HEK293T (cell line): ENCODE measurements around the gene MAP3K5.

Experiments used
- ARNT ChIP-seq: fragments of 450-650 bp; IDR thresholded peaks from 2 replicates; pipeline ENCODE4 v1.6.1; 2017; ENCODE audit warnings: mild to moderate bottlenecking
- BHLHE40 ChIP-seq: fragments of 450-650 bp; IDR thresholded peaks from 2 replicates; pipeline ENCODE4 v1.6.1; 2016; ENCODE audit warnings: mild to moderate bottlenecking, moderate library complexity, borderline replicate concordance
- ELF4 ChIP-seq: fragments of 450-650 bp; IDR thresholded peaks from 2 replicates; pipeline ENCODE4 v1.6.1; 2017; ENCODE audit warnings: antibody characterized with exemption
- FOXA1 ChIP-seq: fragments of 450-650 bp; IDR thresholded peaks from 2 replicates; pipeline ENCODE4 v1.6.1; 2016; ENCODE audit warnings: mild to moderate bottlenecking
- HDGF ChIP-seq: fragments of 450-650 bp; IDR thresholded peaks from 2 replicates; pipeline ENCODE4 v1.6.1; 2017; ENCODE audit warnings: antibody characterized with exemption, borderline replicate concordance
- NFRKB ChIP-seq: fragments of 450-650 bp; IDR thresholded peaks from 2 replicates; pipeline ENCODE4 v1.6.1; 2016; ENCODE audit warnings: mild to moderate bottlenecking, moderate library complexity
- SP1 ChIP-seq: fragments of 450-650 bp; IDR thresholded peaks from 2 replicates; pipeline ENCODE4 v1.6.1; 2017
- TARDBP ChIP-seq: fragments of 450-650 bp; IDR thresholded peaks from 2 replicates; pipeline ENCODE4 v1.6.1; 2016

DNA sequence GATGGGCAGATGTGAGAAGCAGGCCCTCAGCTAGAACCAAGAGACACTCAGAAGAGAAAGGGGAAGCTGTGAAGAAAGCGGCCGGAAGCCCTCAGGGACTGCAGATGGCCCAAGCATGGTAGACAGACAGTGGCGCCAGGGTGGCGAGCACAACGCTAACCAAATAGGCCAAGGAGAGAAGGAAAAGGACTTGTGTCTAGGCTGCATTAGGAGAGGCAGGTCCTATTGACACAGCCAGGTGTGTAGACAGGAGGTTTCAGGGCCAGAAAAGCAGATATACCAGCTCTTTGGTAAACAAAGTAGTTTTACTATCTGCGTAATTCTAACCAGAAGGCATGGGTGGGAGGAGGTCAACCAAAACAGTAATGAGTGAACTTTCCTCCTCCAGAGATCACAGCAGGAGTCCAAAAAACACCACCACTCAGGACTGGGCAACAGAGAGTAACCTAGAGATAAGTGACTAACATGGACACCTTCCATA lies 226.2 kb downstream of the MAP3K5 start:
- TF ChIP-seq BHLHE40 (no peak), SP1 (no peak), ELF4 (no peak), HDGF (no peak), ARNT (no peak), FOXA1 (no peak), TARDBP (no peak), NFRKB (no peak)
